D721Med (cell line): ENCODE measurements around the gene PRKCA.
"Not testable (repeated sequence)": the region's sequence is repeated elsewhere in the genome, so short reads cannot be mapped to it uniquely, and the experiment has no call there.

Source experiments
- DNase-seq: peaks from one replicate; pipeline ENCODE4 v3.0.0; 2011; ENCODE audit warnings: low spot score; ENCODE audit not compliant: insufficient read length
- FAIRE-seq: peaks from 2 replicates; lab custom pipeline; 2011; peaks lifted over from hg19 to GRCh38; lab: Jason Lieb, UNC
- CTCF ChIP-seq: IDR thresholded peaks from 2 replicates; pipeline ENCODE4 v1.5.1; 2012; ENCODE audit warnings: mild to moderate bottlenecking, control low read depth; ENCODE audit not compliant: insufficient read depth; ENCODE audit errors: missing control alignments

Gene PRKCA

DNA sequence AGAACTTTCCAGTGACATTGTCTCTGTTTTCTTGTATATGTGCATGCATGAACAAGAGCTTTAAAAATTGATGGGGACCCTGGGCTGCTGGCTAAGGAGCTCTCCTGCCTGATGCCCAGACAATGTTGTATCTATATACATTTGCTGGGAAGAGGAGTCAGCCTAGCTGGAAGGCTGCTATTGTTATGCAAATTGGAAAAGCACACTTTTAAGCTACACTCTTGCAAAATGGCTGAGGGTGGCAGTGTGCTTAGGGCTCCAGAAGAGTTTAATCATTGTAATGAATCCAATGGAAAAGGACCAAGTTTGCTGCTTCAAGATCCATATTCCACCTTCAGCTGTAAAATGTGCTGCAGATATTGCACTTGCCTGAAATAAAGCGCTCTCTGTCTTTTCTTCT, 171.8 kb downstream of the PRKCA start:
- FAIRE-seq (no peak), DNase-seq (no peak)
- TF ChIP-seq CTCF = no peak

DNA sequence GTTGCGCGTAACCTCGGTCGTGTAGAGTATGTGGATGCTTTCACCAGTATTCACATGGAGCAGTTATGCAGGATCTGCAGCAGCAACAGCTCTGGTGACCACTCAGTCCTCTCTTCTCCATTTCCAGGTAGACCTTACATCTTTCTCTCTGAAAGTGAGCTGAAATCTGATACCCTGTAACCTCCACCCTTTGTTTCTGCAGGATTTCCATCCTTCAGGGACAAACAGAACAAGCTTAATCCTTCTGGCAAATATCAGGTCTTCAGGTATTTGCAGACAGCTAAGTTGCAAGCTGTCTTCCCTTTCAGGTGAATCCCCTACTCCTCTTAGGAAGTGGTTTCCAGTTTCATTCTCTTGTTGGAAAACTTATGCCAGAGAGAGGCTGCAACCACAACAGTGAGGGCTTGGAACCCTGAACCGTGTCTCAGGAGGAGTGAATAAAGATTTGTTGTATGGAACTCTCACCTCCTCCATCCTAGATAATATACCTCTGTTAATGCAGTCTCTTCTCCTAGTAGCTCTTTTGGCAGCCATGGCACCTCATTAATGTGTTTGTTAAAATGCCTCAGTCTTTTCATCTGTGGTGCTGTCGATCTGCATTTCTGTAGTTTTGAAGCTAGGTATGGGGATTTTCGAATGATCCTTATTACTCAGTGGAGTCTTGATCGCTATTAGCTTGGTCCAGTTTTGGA, 172.5 kb downstream of the PRKCA start:
- DNase-seq (no peak), FAIRE-seq (no peak)
- TF ChIP-seq CTCF = no peak

DNA sequence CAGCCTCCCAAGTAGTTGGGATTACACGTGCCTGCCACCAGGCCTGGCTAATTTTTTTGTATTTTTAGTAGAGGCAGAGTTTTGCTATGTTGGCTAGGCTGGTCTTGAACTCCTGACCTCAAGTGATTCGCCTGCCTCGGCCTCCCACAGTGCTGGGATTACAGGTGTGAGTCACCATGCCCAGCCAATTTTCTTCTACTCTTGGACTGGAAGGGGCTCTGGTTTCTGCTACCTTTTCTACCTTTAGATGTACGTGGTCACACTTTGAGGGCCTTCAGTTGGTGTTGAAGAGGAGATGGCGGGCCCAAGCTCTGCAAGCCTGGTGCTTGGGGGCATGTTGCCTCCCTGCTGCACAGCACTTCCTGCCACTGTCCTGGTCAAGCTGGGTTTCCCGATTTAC, 173.6 kb downstream of the PRKCA start:
- no peak for FAIRE-seq
- no peak for DNase-seq
- no peak for TF ChIP-seq CTCF

- DNase-seq = no peak
- no peak for TF ChIP-seq CTCF
- FAIRE-seq = no peak
These were observed 175.3 kb downstream of the PRKCA start for GRCh38 chr17:66477615-66478283.

DNA sequence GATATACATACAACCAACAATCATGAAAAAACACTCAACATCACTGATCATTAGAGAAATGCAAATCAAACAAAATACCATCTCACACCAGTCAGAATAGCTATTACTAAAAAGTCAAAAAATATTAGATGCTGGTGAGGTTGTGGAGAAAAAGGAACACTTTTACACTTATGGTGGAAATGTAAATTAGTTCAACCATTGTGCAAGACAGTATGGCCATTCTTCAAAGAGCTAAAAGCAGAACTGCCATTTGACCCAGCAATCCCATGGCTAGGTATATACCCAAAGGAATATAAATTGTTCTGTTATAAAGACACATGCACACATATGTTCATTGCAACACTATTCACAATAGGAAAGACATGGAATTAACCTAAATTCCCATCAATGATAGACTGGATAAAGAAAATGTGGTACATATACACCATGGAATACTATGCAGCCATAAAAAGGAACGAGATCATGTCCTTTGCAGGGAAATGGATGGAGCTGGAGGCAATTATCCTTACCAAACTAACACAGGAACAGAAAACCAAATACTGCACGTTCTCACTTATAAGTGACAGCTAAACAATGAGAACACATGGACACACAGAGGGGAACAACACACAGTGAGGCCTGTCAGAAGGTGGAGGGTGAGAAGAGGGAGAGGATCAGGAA, 176.9 kb downstream of the PRKCA start:
- FAIRE-seq, DNase-seq: not testable (repeated sequence)

DNA sequence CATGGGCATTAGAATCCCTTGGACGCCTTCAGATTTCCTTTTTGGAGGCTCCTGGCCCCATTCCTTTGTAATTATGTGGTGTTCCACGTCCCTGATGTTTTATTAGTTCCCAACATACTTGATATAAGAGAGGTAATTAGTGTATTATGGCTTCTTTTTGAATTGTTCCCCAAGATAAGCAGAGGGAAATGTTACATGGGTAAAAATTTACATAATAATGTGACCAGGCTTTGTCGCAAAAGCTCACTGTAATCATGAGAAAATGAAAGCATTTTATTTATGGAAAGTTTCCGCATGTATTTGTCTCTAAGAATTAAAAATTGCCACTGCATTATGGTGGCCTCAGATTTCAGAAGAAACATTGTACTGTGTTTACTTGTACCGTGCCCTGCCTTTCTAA, 177.8 kb downstream of the PRKCA start:
- no peak for FAIRE-seq
- no peak for DNase-seq
- no peak for TF ChIP-seq CTCF

DNA sequence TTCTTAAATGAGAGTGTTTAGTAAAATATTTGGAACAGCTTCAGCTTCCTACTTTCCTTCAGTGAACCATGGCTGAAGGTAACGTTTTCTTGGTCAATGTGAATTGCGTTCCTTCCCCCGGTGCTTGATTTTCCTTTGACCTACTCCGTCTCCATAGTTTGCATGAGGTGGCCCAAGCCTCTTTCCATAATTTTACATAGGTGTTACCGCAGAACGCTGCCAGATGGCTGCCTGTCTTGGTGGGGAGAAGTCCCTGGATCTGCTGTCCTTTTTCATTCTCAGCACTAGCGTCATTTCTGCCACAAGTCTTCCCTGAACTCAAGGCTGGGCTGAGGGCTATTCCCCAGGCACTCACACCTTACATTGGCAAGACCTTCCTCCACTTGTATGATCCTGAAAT, 178.4 kb downstream of the PRKCA start:
- FAIRE-seq = no peak
- TF ChIP-seq CTCF = no peak
- DNase-seq = no peak
